ENCODE data around the gene HHLA2. TPM values are rescaled to one million over a fixed set of nuclear protein-coding genes. Genes with fewer than 3 reads are reported as not detected.

HHLA2 gene
- total RNA-seq, 1 donor from 2014 or later, result not detected

DNA sequence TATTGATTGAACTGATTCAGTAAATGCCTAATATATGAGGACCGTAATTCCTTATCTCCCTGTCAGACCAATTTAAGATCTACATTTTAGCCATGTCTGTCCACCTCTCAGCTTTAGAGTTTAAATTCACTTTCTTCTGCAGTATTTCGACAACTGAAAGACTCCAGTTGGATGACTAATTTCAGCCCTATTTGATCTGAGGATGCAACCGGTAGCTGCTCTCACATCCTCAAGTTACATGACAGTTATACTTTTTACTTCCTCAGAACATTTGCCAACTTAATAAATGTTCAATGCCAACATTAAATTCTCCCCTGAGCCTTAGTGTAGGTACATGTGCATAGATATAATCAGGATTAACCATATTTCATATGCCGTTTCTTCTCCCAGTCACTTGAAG, 2.5 kb upstream of the HHLA2 start:
- Mint-ChIP-seq H3K9me3 (peaks cover 21% of the 10 kb centered on the region), H3K27me3 (ENCODE audit: low read depth) (no peaks in the 10 kb centered on the region), H3K36me3 (peaks cover 5% of the 10 kb centered on the region), H3K4me3 (no peak overlapping the region), H3K4me1 (peaks cover 4% of the 10 kb centered on the region), H3K27ac (no peak overlapping the region)
- TF ChIP-seq, protein P1, sequence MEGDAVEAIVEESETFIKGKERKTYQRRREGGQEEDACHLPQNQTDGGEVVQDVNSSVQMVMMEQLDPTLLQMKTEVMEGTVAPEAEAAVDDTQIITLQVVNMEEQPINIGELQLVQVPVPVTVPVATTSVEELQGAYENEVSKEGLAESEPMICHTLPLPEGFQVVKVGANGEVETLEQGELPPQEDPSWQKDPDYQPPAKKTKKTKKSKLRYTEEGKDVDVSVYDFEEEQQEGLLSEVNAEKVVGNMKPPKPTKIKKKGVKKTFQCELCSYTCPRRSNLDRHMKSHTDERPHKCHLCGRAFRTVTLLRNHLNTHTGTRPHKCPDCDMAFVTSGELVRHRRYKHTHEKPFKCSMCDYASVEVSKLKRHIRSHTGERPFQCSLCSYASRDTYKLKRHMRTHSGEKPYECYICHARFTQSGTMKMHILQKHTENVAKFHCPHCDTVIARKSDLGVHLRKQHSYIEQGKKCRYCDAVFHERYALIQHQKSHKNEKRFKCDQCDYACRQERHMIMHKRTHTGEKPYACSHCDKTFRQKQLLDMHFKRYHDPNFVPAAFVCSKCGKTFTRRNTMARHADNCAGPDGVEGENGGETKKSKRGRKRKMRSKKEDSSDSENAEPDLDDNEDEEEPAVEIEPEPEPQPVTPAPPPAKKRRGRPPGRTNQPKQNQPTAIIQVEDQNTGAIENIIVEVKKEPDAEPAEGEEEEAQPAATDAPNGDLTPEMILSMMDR (IDR thresholded peaks at IDR 0.05; ENCODE audit: unreplicated experiment), result no peak
- DNase-seq (ENCODE audit: low spot score in 2 of 2, unreplicated experiment in 2 of 2), result no peak

DNA sequence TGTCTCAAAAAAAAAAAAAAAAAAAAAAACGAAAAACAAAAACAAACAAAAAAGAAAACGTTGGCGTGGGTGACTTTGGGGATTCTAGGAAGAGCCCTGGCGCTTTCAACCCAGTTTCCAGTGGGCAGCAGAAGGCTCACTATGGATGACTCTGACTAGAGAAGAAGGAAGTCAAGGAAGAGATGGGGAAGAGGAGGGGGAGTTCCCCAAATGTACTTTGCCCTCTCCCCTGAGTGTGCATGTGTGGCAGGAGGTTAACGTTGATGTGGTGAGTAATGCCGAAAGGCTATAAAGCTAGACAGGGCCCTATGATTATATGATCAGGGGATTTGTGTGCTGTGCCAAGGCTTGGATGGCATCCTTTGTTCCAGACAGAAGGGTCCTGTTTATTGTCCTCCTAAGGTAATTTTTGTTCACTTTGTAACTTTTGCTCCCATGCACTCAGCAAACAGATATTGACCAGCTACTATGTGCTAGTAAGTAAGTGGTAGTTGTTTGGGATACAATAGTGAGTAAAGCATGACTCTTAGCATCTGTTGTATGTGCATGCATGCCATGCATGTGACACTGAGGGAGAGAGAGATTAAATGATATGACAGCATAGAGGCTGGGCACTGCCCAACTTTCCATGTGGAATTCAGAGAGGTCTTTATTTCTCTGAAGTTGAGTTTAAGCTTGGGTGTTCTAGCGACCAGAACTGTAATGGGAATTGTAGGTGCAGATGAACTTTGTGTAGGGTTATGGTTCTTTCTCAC, 750 bp upstream of the HHLA2 start:
- DNase-seq (ENCODE audit: low spot score in 2 of 2, unreplicated experiment in 2 of 2), result no peak
- TF ChIP-seq, protein P1 (IDR thresholded peaks at IDR 0.05; ENCODE audit: unreplicated experiment), result no peak
- H3K36me3 Mint-ChIP-seq, result peaks cover 5% of the 10 kb centered on the region
- peaks cover 8% of the 10 kb centered on the region for H3K4me1 Mint-ChIP-seq
- H3K9me3 Mint-ChIP-seq, result peaks cover 18% of the 10 kb centered on the region
- no peak overlapping the region for H3K27ac Mint-ChIP-seq
- H3K4me3 Mint-ChIP-seq, result no peak overlapping the region
- H3K27me3 Mint-ChIP-seq (ENCODE audit: low read depth), result no peaks in the 10 kb centered on the region

DNA sequence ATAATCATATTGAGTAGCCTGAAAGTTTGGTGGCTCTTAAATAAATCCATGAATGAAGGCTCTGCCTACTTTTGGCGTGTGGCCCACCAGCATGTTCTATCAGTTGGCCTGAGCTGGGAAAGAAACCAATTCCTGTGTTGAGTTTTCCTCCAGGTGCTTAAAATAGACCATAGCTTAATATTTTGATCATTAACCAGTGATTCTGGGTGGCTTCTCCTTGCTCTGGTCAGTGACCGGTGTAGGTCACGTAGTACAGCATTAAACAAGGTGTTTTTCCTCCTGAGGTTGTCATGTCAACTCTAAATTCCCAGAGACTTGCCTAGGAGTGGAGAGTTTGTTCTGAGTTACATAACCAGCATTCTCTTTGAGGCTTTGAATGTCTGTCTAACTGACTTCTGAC, 1.3 kb downstream of the HHLA2 start:
- Mint-ChIP-seq H3K4me3 (no peak overlapping the region), H3K4me1 (peaks cover 18% of the 10 kb centered on the region), H3K27ac (peak overlapping the region; percentile 22), H3K27me3 (ENCODE audit: low read depth) (no peaks in the 10 kb centered on the region), H3K36me3 (no peaks in the 10 kb centered on the region), H3K9me3 (no peaks in the 10 kb centered on the region)
- TF ChIP-seq, protein P1 (IDR thresholded peaks at IDR 0.05; ENCODE audit: unreplicated experiment), result no peak
- no peak for DNase-seq (ENCODE audit: low spot score in 2 of 2, unreplicated experiment in 2 of 2)

DNA sequence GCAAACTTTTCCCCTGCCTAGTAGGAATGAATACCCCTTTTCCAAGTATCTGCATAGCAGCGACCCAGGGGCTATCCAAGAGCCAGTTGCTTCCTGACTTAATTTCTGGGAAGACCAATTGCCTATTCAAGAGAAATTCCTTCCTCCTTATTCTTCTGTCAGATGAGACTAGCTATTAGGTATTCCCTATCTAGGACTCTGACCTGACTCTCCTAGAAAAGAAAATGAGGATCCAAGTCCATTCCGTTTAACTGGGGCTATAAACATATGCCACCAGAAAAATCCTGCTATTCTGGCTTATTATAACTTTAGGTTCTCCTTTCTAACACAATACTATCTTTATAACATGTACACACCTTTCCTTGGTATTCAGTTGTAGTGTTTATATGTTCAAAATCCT, 1.7 kb downstream of the HHLA2 start:
- Mint-ChIP-seq H3K27ac (no peak overlapping the region), H3K9me3 (no peaks in the 10 kb centered on the region), H3K4me1 (peaks cover 18% of the 10 kb centered on the region), H3K4me3 (no peak overlapping the region), H3K27me3 (ENCODE audit: low read depth) (no peaks in the 10 kb centered on the region), H3K36me3 (no peaks in the 10 kb centered on the region)
- TF ChIP-seq, protein P1 (IDR thresholded peaks at IDR 0.05; ENCODE audit: unreplicated experiment), result no peak
- no peak for DNase-seq (ENCODE audit: low spot score in 2 of 2, unreplicated experiment in 2 of 2)

DNA sequence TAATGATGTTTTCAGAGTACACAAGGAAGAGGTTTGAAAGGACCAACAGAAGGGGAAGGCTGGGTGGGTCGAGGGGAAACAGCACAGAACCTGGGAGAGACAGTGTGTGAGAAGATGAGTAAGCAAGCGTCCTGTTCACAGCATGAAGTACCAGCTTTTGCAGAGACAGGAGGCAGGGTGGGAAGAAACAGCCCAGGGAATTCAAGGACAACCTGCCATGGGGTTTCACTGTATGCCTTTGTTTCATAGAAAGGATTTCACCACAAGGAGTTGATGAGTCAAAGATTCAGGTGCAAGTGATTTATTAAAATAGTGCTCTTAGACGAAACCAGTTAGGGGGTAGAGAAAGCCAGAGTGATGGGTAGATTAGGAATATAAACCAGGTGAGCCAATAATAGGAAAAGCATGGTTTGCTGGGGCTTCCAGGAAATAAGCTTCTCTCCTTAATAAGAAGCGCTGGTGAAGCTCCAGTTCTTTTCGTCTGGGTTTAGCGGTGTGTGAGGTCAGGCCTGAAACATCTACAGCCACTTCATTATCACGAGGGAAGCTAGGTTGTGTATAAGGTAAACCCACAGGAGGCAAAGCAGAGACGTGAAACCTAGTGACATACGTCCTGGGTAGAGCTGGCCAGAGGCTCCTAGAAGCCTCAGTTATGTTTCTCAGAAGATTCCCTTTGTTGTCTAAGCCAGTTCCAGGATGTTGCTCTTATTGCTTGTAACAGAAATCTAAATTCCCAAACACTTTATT, 3.9 kb downstream of the HHLA2 start:
- H3K9me3 Mint-ChIP-seq, result no peaks in the 10 kb centered on the region
- TF ChIP-seq, protein P1 (IDR thresholded peaks at IDR 0.05; ENCODE audit: unreplicated experiment), result no peak
- DNase-seq (ENCODE audit: low spot score in 2 of 2, unreplicated experiment in 2 of 2), result no peak
- no peaks in the 10 kb centered on the region for H3K36me3 Mint-ChIP-seq
- peak overlapping the region; percentile 84 for H3K27ac Mint-ChIP-seq
- H3K4me1 Mint-ChIP-seq, result peaks cover 18% of the 10 kb centered on the region
- H3K4me3 Mint-ChIP-seq, result no peak overlapping the region
- H3K27me3 Mint-ChIP-seq (ENCODE audit: low read depth), result no peaks in the 10 kb centered on the region

All from mesothelial cell of epicardium (in vitro differentiated cells).